Measurements from ENCODE around the gene SUN3. TPM values are rescaled to one million over a fixed set of nuclear protein-coding genes. Genes with fewer than 3 reads are reported as not detected.

The SUN3 gene
- polyA plus RNA-seq, 1 donor from 2014 or later = not detected

- H3K9me3 ChIP-seq (ENCODE audit: low read length) = no peaks in the 10 kb centered on the region
- no peak overlapping the region for H3K27ac ChIP-seq (ENCODE audit: low read length)
- no peak overlapping the region for H2AFZ ChIP-seq (ENCODE audit: low read depth, low read length)
- TF ChIP-seq MXI1 (conservative IDR thresholded peaks at IDR 0.05; ENCODE audit: poor library complexity, severe bottlenecking) (no peak), EP300 (conservative IDR thresholded peaks at IDR 0.05; ENCODE audit: poor library complexity, severe bottlenecking) (no peak), POLR2AphosphoS5 (IDR thresholded peaks at IDR 0.05) (no peak), SMC3 (conservative IDR thresholded peaks at IDR 0.05; ENCODE audit: poor library complexity) (no peak), REST (IDR thresholded peaks at IDR 0.05; ENCODE audit: borderline replicate concordance) (no peak), TAF1 (IDR thresholded peaks at IDR 0.05; ENCODE audit: low read depth) (no peak), RAD21 (conservative IDR thresholded peaks at IDR 0.05) (no peak), CTCF (IDR thresholded peaks at IDR 0.05; ENCODE audit: poor library complexity, severe bottlenecking) (no peak), EZH2 (IDR thresholded peaks at IDR 0.05; ENCODE audit: borderline replicate concordance, insufficient read depth, low read length, poor library complexity, severe bottlenecking) (no peak)
- H3F3A ChIP-seq (ENCODE audit: insufficient read depth, low read length, poor library complexity, severe bottlenecking) = no peaks in the 10 kb centered on the region
- H3K9me2 ChIP-seq (ENCODE audit: insufficient read depth, low read length) = no peaks in the 10 kb centered on the region
- no peak overlapping the region for H3K9ac ChIP-seq (ENCODE audit: low read length)
- H3K4me3 ChIP-seq (ENCODE audit: low read length) = no peak overlapping the region
- H3K79me2 ChIP-seq (replicated peaks; ENCODE audit: insufficient read depth, low read length) = no peaks in the 10 kb centered on the region
- H3K27me3 ChIP-seq (ENCODE audit: insufficient read depth, low read depth, low read length) = no peaks in the 10 kb centered on the region
- no peaks in the 10 kb centered on the region for H3K36me3 ChIP-seq (ENCODE audit: insufficient read depth, low read length)
- H4K20me1 ChIP-seq (ENCODE audit: insufficient read depth) = no peaks in the 10 kb centered on the region
- H3K4me2 ChIP-seq (ENCODE audit: low read length) = no peak overlapping the region
Measured at GRCh38 chr7:47942132-47942531, 86.8 kb downstream of the SUN3 start.

- Histone ChIP-seq H3K9ac (ENCODE audit: low read length) (no peak overlapping the region), H3K36me3 (ENCODE audit: insufficient read depth, low read length) (no peaks in the 10 kb centered on the region), H4K20me1 (ENCODE audit: insufficient read depth) (no peaks in the 10 kb centered on the region), H3K27ac (ENCODE audit: low read length) (no peak overlapping the region), H3F3A (ENCODE audit: insufficient read depth, low read length, poor library complexity, severe bottlenecking) (no peaks in the 10 kb centered on the region), H2AFZ (ENCODE audit: low read depth, low read length) (no peak overlapping the region), H3K9me2 (ENCODE audit: insufficient read depth, low read length) (no peaks in the 10 kb centered on the region), H3K4me2 (ENCODE audit: low read length) (no peak overlapping the region), H3K79me2 (replicated peaks; ENCODE audit: insufficient read depth, low read length) (no peaks in the 10 kb centered on the region), H3K27me3 (ENCODE audit: insufficient read depth, low read depth, low read length) (no peaks in the 10 kb centered on the region), H3K4me3 (ENCODE audit: low read length) (no peak overlapping the region), H3K9me3 (ENCODE audit: low read length) (no peaks in the 10 kb centered on the region)
- TF ChIP-seq RAD21 (conservative IDR thresholded peaks at IDR 0.05) = no peak
- TF ChIP-seq SMC3 (conservative IDR thresholded peaks at IDR 0.05; ENCODE audit: poor library complexity) = no peak
- no peak for TF ChIP-seq EZH2 (IDR thresholded peaks at IDR 0.05; ENCODE audit: borderline replicate concordance, insufficient read depth, low read length, poor library complexity, severe bottlenecking)
- no peak for TF ChIP-seq CTCF (IDR thresholded peaks at IDR 0.05; ENCODE audit: poor library complexity, severe bottlenecking)
- TF ChIP-seq MXI1 (conservative IDR thresholded peaks at IDR 0.05; ENCODE audit: poor library complexity, severe bottlenecking) = no peak
- TF ChIP-seq EP300 (conservative IDR thresholded peaks at IDR 0.05; ENCODE audit: poor library complexity, severe bottlenecking) = no peak
- TF ChIP-seq TAF1 (IDR thresholded peaks at IDR 0.05; ENCODE audit: low read depth) = no peak
Measured at GRCh38 chr7:47941136-47941844, 87.6 kb downstream of the SUN3 start.
